A549 treated with GW870086 at 1 μM for 4 hours (cell line): ENCODE results near the gene TMEM79. TPM values are rescaled to one million over a fixed set of nuclear protein-coding genes. Genes with fewer than 3 reads are reported as not detected.

Experiments used
- total RNA-seq: library from RNA; stranded (reverse); fragments of 200-300 nt; extraction: Qiagen RNA extraction; gene quantifications from 5 replicates; pipeline ENCODE4 v1.2.3, GENCODE V29; 2022; ENCODE audit warnings: low read depth

The TMEM79 gene
- 6.0 to 7.9 TPM (median 7.5 TPM) in 5 replicates for total RNA-seq

GRCh38 chr1:156284112-156284511 lies at the start of gene TMEM79:
TMEM79 (plus strand) TSS chr1:156284325; CDS start chr1:156285227, 902 bp downstream.

GRCh38 chr1:156241926-156242325 lies 42.2 kb upstream of the TMEM79 start, which contains the start of gene BGLAP:
BGLAP (plus strand) TSS chr1:156242184; CDS start chr1:156242232, 48 bp downstream.

GRCh38 chr1:156247460-156248322 lies 36.4 kb upstream of the TMEM79 start, which contains the start of gene PAQR6:
PAQR6 (minus strand) TSS chr1:156248056; CDS start chr1:156246731, 1,325 bp downstream.

GRCh38 chr1:156282479-156283222 lies 1.5 kb upstream of the TMEM79 start, which contains the start of gene SMG5:
SMG5 (minus strand) TSS chr1:156282825; CDS start chr1:156282680, 145 bp downstream.

GRCh38 chr1:156295391-156295947 lies 11.3 kb downstream of the TMEM79 start, which contains the start of gene GLMP:
GLMP (minus strand) TSS chr1:156295679; CDS start chr1:156295645, 34 bp downstream.

GRCh38 chr1:156298852-156299357 lies 14.8 kb downstream of the TMEM79 start, which contains the start of gene VHLL:
VHLL (minus strand) TSS chr1:156299307; CDS start chr1:156299189, 118 bp downstream.

GRCh38 chr1:156338180-156338976 lies 54.3 kb downstream of the TMEM79 start, which contains the start of the genes CCT3 and TSACC:
CCT3 (minus strand) TSS chr1:156338292; CDS start chr1:156338184, 108 bp downstream.
TSACC (plus strand) TSS chr1:156338526; CDS start chr1:156339758, 1,232 bp downstream.

Other genes starting within 250 kb of the TMEM79 start
- 32.7 to 44.1 TPM (median 39.4 TPM) in 5 replicates for gene UBQLN4, start 230.5 kb upstream of the TMEM79 start, total RNA-seq
- 155 to 166 TPM (median 160 TPM) in 5 replicates for gene LAMTOR2, start 229.5 kb upstream of the TMEM79 start, total RNA-seq
- not detected in 5 replicates for gene RAB25, start 223.2 kb upstream of the TMEM79 start, total RNA-seq
- gene MEX3A, start 201.9 kb upstream of the TMEM79 start, total RNA-seq: 0.98 to 2.3 TPM (median 1.8 TPM) in 5 replicates
- gene LMNA, start 169.6 kb upstream of the TMEM79 start, total RNA-seq: 635 to 777 TPM (median 765 TPM) in 5 replicates
- gene SEMA4A, start 130.7 kb upstream of the TMEM79 start, total RNA-seq: 0.33 to 0.47 TPM (median 0.41 TPM) in 5 replicates
- 26.0 to 29.3 TPM (median 27.2 TPM) in 5 replicates for gene SLC25A44, start 90.2 kb upstream of the TMEM79 start, total RNA-seq
- gene PMF1, start 71.3 kb upstream of the TMEM79 start, total RNA-seq: 55.2 to 64.4 TPM (median 59.5 TPM) in 5 replicates
- gene BGLAP, start 42.1 kb upstream of the TMEM79 start, total RNA-seq: 0.23 to 1.0 TPM (median 0.61 TPM) in 4 of 5 replicates, not detected in the other
- 2.4 to 5.5 TPM (median 3.3 TPM) in 5 replicates for gene PAQR6, start 36.3 kb upstream of the TMEM79 start, total RNA-seq
- gene SMG5, start 1.5 kb upstream of the TMEM79 start, total RNA-seq: 40.9 to 46.9 TPM (median 43.9 TPM) in 5 replicates
- gene GLMP, start 11.4 kb downstream of the TMEM79 start, total RNA-seq: 33.0 to 47.2 TPM (median 42.7 TPM) in 5 replicates
- gene VHLL, start 15.0 kb downstream of the TMEM79 start, total RNA-seq: not detected in 5 replicates
- gene CCT3, start 54.0 kb downstream of the TMEM79 start, total RNA-seq: 379 to 412 TPM (median 408 TPM) in 5 replicates
- 1.9 to 3.5 TPM (median 2.2 TPM) in 5 replicates for gene TSACC, start 54.2 kb downstream of the TMEM79 start, total RNA-seq
- gene RHBG, start 84.9 kb downstream of the TMEM79 start, total RNA-seq: not detected in 5 replicates
- gene MEF2D, start 216.4 kb downstream of the TMEM79 start, total RNA-seq: 20.2 to 29.8 TPM (median 28.1 TPM) in 5 replicates